Measurements from ENCODE around the gene GMDS. TPM values are rescaled to one million over a fixed set of nuclear protein-coding genes. Genes with fewer than 3 reads are reported as not detected.

Gene GMDS
- total and polyA plus RNA-seq, 2 experiments from 2014 or later, result 30.1 to 36.5 TPM

DNA sequence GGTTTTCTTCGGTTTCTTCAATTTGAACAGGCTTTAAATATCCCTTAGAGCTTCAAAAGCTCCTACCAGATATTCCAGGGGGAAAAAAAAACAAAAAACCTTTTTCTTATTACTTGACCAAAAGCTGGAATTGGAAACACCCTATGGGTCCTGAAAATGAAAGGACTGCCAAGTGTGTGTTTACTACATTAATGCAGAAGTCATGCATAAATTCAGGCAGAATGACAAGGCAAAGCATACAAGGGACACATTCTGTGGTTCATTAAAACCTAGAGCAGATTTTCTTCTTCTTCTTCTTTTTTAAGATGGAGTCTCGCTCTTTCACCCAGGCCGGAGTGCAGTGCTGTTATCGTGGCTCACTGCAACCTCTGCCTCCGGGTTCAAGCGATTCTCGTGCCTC lies 119.1 kb downstream of the GMDS start (continued):
- TF ChIP-seq NANOG (IDR thresholded peaks at IDR 0.05; ENCODE audit: borderline replicate concordance) (no peak), CREB1 (CRISPR knock-in tag; IDR thresholded peaks at IDR 0.05; ENCODE audit: low read depth) (no peak), ZNF114 (CRISPR knock-in tag; IDR thresholded peaks at IDR 0.05) (no peak), ZNF331 (CRISPR knock-in tag; IDR thresholded peaks at IDR 0.05; ENCODE audit: low read depth) (no peak), EZH2 (IDR thresholded peaks at IDR 0.05; ENCODE audit: low read depth, unreplicated experiment) (no peak), EZH2phosphoT487 (IDR thresholded peaks at IDR 0.05; ENCODE audit: unreplicated experiment) (no peak), JUNB (IDR thresholded peaks at IDR 0.05; ENCODE audit: unreplicated experiment) (no peak), POLR2AphosphoS5 (IDR thresholded peaks at IDR 0.05; ENCODE audit: low read depth) (no peak)
- TF ChIP-seq, protein P1, sequence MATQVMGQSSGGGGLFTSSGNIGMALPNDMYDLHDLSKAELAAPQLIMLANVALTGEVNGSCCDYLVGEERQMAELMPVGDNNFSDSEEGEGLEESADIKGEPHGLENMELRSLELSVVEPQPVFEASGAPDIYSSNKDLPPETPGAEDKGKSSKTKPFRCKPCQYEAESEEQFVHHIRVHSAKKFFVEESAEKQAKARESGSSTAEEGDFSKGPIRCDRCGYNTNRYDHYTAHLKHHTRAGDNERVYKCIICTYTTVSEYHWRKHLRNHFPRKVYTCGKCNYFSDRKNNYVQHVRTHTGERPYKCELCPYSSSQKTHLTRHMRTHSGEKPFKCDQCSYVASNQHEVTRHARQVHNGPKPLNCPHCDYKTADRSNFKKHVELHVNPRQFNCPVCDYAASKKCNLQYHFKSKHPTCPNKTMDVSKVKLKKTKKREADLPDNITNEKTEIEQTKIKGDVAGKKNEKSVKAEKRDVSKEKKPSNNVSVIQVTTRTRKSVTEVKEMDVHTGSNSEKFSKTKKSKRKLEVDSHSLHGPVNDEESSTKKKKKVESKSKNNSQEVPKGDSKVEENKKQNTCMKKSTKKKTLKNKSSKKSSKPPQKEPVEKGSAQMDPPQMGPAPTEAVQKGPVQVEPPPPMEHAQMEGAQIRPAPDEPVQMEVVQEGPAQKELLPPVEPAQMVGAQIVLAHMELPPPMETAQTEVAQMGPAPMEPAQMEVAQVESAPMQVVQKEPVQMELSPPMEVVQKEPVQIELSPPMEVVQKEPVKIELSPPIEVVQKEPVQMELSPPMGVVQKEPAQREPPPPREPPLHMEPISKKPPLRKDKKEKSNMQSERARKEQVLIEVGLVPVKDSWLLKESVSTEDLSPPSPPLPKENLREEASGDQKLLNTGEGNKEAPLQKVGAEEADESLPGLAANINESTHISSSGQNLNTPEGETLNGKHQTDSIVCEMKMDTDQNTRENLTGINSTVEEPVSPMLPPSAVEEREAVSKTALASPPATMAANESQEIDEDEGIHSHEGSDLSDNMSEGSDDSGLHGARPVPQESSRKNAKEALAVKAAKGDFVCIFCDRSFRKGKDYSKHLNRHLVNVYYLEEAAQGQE (IDR thresholded peaks at IDR 0.05; ENCODE audit: unreplicated experiment), result no peak

DNA sequence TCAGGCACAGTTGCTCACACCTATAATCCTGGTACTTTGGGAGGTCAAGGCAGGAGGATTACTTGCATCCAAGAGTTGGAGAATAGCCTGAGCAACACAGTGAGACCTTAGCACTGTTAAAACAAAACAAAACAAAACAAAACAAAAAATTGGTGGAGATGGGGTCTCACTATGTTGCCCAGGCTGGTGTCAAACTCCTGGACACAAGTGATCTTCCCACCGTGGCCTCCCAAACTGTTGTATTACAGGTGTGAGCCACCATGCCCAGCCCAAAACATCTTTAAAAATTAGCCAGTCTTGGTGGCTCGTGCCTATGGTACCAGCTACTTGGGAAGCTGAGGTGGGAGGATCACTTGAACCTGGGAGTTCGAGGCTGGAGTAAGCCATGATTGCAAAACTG lies 120.2 kb downstream of the GMDS start:
- H3K27ac ChIP-seq (ENCODE audit: low read depth), result no peak overlapping the region
- TF ChIP-seq, protein P2, sequence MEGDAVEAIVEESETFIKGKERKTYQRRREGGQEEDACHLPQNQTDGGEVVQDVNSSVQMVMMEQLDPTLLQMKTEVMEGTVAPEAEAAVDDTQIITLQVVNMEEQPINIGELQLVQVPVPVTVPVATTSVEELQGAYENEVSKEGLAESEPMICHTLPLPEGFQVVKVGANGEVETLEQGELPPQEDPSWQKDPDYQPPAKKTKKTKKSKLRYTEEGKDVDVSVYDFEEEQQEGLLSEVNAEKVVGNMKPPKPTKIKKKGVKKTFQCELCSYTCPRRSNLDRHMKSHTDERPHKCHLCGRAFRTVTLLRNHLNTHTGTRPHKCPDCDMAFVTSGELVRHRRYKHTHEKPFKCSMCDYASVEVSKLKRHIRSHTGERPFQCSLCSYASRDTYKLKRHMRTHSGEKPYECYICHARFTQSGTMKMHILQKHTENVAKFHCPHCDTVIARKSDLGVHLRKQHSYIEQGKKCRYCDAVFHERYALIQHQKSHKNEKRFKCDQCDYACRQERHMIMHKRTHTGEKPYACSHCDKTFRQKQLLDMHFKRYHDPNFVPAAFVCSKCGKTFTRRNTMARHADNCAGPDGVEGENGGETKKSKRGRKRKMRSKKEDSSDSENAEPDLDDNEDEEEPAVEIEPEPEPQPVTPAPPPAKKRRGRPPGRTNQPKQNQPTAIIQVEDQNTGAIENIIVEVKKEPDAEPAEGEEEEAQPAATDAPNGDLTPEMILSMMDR (conservative IDR thresholded peaks at IDR 0.05; ENCODE audit: low read depth in 2 of 2), result no peak
- TF ChIP-seq, protein P3, sequence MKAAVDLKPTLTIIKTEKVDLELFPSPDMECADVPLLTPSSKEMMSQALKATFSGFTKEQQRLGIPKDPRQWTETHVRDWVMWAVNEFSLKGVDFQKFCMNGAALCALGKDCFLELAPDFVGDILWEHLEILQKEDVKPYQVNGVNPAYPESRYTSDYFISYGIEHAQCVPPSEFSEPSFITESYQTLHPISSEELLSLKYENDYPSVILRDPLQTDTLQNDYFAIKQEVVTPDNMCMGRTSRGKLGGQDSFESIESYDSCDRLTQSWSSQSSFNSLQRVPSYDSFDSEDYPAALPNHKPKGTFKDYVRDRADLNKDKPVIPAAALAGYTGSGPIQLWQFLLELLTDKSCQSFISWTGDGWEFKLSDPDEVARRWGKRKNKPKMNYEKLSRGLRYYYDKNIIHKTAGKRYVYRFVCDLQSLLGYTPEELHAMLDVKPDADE (IDR thresholded peaks at IDR 0.05), result no peak
- no peak for TF ChIP-seq EZH2 (IDR thresholded peaks at IDR 0.05; ENCODE audit: low read depth, unreplicated experiment)
- no peak for TF ChIP-seq POLR2AphosphoS5 (IDR thresholded peaks at IDR 0.05; ENCODE audit: low read depth)
- no peak for TF ChIP-seq EZH2phosphoT487 (IDR thresholded peaks at IDR 0.05; ENCODE audit: unreplicated experiment)
- TF ChIP-seq STAT1 (IDR thresholded peaks at IDR 0.05; ENCODE audit: unreplicated experiment), result no peak
- TF ChIP-seq CREB1 (CRISPR knock-in tag; IDR thresholded peaks at IDR 0.05; ENCODE audit: low read depth), result no peak
- no peak for TF ChIP-seq JUNB (IDR thresholded peaks at IDR 0.05; ENCODE audit: unreplicated experiment)
- TF ChIP-seq, protein P4, sequence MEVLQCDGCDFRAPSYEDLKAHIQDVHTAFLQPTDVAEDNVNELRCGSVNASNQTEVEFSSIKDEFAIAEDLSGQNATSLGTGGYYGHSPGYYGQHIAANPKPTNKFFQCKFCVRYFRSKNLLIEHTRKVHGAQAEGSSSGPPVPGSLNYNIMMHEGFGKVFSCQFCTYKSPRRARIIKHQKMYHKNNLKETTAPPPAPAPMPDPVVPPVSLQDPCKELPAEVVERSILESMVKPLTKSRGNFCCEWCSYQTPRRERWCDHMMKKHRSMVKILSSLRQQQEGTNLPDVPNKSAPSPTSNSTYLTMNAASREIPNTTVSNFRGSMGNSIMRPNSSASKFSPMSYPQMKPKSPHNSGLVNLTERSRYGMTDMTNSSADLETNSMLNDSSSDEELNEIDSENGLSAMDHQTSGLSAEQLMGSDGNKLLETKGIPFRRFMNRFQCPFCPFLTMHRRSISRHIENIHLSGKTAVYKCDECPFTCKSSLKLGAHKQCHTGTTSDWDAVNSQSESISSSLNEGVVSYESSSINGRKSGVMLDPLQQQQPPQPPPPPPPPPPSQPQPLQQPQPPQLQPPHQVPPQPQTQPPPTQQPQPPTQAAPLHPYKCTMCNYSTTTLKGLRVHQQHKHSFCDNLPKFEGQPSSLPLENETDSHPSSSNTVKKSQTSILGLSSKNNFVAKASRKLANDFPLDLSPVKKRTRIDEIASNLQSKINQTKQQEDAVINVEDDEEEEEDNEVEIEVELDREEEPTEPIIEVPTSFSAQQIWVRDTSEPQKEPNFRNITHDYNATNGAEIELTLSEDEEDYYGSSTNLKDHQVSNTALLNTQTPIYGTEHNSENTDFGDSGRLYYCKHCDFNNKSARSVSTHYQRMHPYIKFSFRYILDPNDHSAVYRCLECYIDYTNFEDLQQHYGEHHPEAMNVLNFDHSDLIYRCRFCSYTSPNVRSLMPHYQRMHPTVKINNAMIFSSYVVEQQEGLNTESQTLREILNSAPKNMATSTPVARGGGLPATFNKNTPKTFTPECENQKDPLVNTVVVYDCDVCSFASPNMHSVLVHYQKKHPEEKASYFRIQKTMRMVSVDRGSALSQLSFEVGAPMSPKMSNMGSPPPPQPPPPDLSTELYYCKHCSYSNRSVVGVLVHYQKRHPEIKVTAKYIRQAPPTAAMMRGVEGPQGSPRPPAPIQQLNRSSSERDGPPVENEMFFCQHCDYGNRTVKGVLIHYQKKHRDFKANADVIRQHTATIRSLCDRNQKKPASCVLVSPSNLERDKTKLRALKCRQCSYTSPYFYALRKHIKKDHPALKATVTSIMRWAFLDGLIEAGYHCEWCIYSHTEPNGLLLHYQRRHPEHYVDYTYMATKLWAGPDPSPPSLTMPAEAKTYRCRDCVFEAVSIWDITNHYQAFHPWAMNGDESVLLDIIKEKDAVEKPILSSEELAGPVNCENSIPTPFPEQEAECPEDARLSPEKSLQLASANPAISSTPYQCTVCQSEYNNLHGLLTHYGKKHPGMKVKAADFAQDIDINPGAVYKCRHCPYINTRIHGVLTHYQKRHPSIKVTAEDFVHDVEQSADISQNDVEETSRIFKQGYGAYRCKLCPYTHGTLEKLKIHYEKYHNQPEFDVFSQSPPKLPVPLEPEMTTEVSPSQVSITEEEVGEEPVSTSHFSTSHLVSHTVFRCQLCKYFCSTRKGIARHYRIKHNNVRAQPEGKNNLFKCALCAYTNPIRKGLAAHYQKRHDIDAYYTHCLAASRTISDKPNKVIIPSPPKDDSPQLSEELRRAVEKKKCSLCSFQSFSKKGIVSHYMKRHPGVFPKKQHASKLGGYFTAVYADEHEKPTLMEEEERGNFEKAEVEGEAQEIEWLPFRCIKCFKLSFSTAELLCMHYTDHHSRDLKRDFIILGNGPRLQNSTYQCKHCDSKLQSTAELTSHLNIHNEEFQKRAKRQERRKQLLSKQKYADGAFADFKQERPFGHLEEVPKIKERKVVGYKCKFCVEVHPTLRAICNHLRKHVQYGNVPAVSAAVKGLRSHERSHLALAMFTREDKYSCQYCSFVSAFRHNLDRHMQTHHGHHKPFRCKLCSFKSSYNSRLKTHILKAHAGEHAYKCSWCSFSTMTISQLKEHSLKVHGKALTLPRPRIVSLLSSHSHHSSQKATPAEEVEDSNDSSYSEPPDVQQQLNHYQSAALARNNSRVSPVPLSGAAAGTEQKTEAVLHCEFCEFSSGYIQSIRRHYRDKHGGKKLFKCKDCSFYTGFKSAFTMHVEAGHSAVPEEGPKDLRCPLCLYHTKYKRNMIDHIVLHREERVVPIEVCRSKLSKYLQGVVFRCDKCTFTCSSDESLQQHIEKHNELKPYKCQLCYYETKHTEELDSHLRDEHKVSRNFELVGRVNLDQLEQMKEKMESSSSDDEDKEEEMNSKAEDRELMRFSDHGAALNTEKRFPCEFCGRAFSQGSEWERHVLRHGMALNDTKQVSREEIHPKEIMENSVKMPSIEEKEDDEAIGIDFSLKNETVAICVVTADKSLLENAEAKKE (CRISPR knock-in tag; IDR thresholded peaks at IDR 0.05), result no peak

More for the DNA sequence above, 120.2 kb downstream of the GMDS start:
- H3F3A ChIP-seq (replicated peaks; ENCODE audit: low read depth), result no peaks in the 10 kb centered on the region
- H3K27me3 ChIP-seq (ENCODE audit: insufficient read depth), result no peaks in the 10 kb centered on the region
- no peak for ATAC-seq
- peaks cover 7% of the 10 kb centered on the region for H3K79me2 ChIP-seq (replicated peaks; ENCODE audit: insufficient read depth)
- no peak overlapping the region for H3K4me2 ChIP-seq
- Mint-ChIP-seq H3K36me3 (ENCODE audit: low read depth) (peaks cover 2% of the 10 kb centered on the region; the same call in 1 of the 3 replicates), H3K4me3 (no peak overlapping the region), H3K9me3 (no peaks in the 10 kb centered on the region), H3K27me3 (ENCODE audit: insufficient read depth, low read depth, poor library complexity) (peaks cover 3% of the 10 kb centered on the region), H3K4me1 (peaks cover 16% of the 10 kb centered on the region), H3K27ac (no peak overlapping the region)
- H3K36me3 ChIP-seq (ENCODE audit: insufficient read depth), result no peaks in the 10 kb centered on the region
- H3K4me1 ChIP-seq (ENCODE audit: insufficient read depth), result peaks cover 14% of the 10 kb centered on the region
- DNase-seq (ENCODE audit: low spot score), result no peak
- H3K9me2 ChIP-seq (ENCODE audit: insufficient read depth), result no peaks in the 10 kb centered on the region
- no peak overlapping the region for H2AFZ ChIP-seq
- H4K20me1 ChIP-seq (replicated peaks; ENCODE audit: insufficient read depth), result no peaks in the 10 kb centered on the region; the same call in 1 of the 2 replicates
- no peak overlapping the region for H3K4me3 ChIP-seq
